Liver (tissue), 9 donors: ENCODE data around the gene EYA4. TPM values are rescaled to one million over a fixed set of nuclear protein-coding genes. Genes with fewer than 3 reads are reported as not detected.

ENCODE experiments used
- DNase-seq: peaks from one replicate; pipeline ENCODE4 v3.0.0-alpha.2; 2017; ENCODE audit warnings: low spot score
- H3K27ac ChIP-seq, 2 donors: one replicate each; pipeline ENCODE4 v1.7.0; 2013; ENCODE audit warnings: inconsistent platforms in 2 of 2, low read length in 2 of 2, control low read depth in 1 of 2, low read depth in 1 of 2, mild to moderate bottlenecking in 1 of 2
- H3K27me3 ChIP-seq, 4 donors: one replicate each; pipeline versions ENCODE4 v1.6.1 to v1.7.0; 2013; ENCODE audit warnings: low read length in 3 of 4, inconsistent platforms in 1 of 4, mild to moderate bottlenecking in 1 of 4, moderate library complexity in 1 of 4; ENCODE audit not compliant: control insufficient read depth in 4 of 4, insufficient read depth in 4 of 4
- H3K36me3 ChIP-seq, 4 donors: one replicate each; pipeline versions ENCODE4 v1.6.1 to v1.7.0; 2013; ENCODE audit warnings: low read length in 3 of 4, mild to moderate bottlenecking in 3 of 4, low read depth in 1 of 4, moderate library complexity in 1 of 4; ENCODE audit not compliant: control insufficient read depth in 4 of 4, insufficient read depth in 3 of 4
- H3K4me1 ChIP-seq, 4 donors: one replicate each; pipeline versions ENCODE4 v1.6.1 to v1.7.0; 2013; ENCODE audit warnings: low read length in 3 of 4, mild to moderate bottlenecking in 3 of 4, moderate library complexity in 1 of 4; ENCODE audit not compliant: control insufficient read depth in 4 of 4, insufficient read depth in 4 of 4
- H3K4me3 ChIP-seq, 3 donors: one replicate each; pipeline versions ENCODE4 v1.6.1 to v1.7.0; 2013; ENCODE audit warnings: low read length in 3 of 3, control low read depth in 1 of 3, low read depth in 1 of 3, mild to moderate bottlenecking in 1 of 3
- H3K9ac ChIP-seq, 2 donors: one replicate each; pipeline ENCODE4 v1.7.0; 2013; ENCODE audit warnings: low read length in 2 of 2, mild to moderate bottlenecking in 2 of 2, moderate library complexity in 2 of 2, control low read depth in 1 of 2, low read depth in 1 of 2
- H3K9me3 ChIP-seq, 4 donors: one replicate each; pipeline versions ENCODE4 v1.6.1 to v1.7.0; 2013; ENCODE audit warnings: low read length in 3 of 4; ENCODE audit not compliant: control insufficient read depth in 4 of 4
- ATF3 ChIP-seq: IDR thresholded peaks from 2 replicates; pipeline ENCODE4 v1.6.1; 2016; ENCODE audit warnings: antibody characterized with exemption
- CTCF ChIP-seq: fragments of 150-350 bp; IDR thresholded peaks from 2 replicates; pipeline ENCODE4 v1.5.1; 2017; ENCODE audit warnings: improper control_type of control experiment, low read depth, low read length; ENCODE audit not compliant: missing input control
- EGR1 ChIP-seq, 2 donors: IDR thresholded peaks; 2 replicates each; pipeline ENCODE4 v1.6.1; 2016 to 2018; ENCODE audit warnings: antibody characterized with exemption in 2 of 2, low read depth in 2 of 2
- FOXA1 ChIP-seq: IDR thresholded peaks from 2 replicates; pipeline ENCODE4 v1.6.1; 2016; ENCODE audit warnings: antibody characterized with exemption
- FOXA2 ChIP-seq: IDR thresholded peaks from 2 replicates; pipeline ENCODE4 v1.6.1; 2016; ENCODE audit warnings: antibody characterized with exemption
- GABPA ChIP-seq, 2 donors: IDR thresholded peaks in 1 of 2; conservative IDR thresholded peaks in 1 of 2; 2 replicates each; pipeline ENCODE4 v1.6.1; 2016; ENCODE audit warnings: antibody characterized with exemption in 2 of 2, mild to moderate bottlenecking in 1 of 2, moderate library complexity in 1 of 2
- HNF4A ChIP-seq, 2 donors: conservative IDR thresholded peaks; 2 replicates each; pipeline ENCODE4 v1.6.1; 2016; ENCODE audit warnings: antibody characterized with exemption in 2 of 2, mild to moderate bottlenecking in 2 of 2
- HNF4G ChIP-seq: IDR thresholded peaks from 2 replicates; pipeline ENCODE4 v1.6.1; 2016; ENCODE audit warnings: antibody characterized with exemption
- JUND ChIP-seq, 2 donors: IDR thresholded peaks; 2 replicates each; pipeline ENCODE4 v1.6.1; 2016; ENCODE audit warnings: antibody characterized with exemption in 2 of 2
- MAX ChIP-seq: IDR thresholded peaks from 2 replicates; pipeline ENCODE4 v1.6.1; 2016; ENCODE audit warnings: antibody characterized with exemption
- NR2F2 ChIP-seq: IDR thresholded peaks from 2 replicates; pipeline ENCODE4 v1.6.1; 2016; ENCODE audit warnings: antibody characterized with exemption
- RAD21 ChIP-seq, 2 donors: IDR thresholded peaks; 2 replicates each; pipeline ENCODE4 v1.6.1; 2016; ENCODE audit warnings: antibody characterized with exemption in 2 of 2, mild to moderate bottlenecking in 2 of 2
- REST ChIP-seq: IDR thresholded peaks from 2 replicates; pipeline ENCODE4 v1.6.1; 2016; ENCODE audit warnings: antibody characterized with exemption, mild to moderate bottlenecking
- RXRA ChIP-seq, 2 donors: IDR thresholded peaks; 2 replicates each; pipeline ENCODE4 v1.6.1; 2017 to 2018; ENCODE audit warnings: antibody characterized with exemption in 2 of 2, mild to moderate bottlenecking in 1 of 2
- SP1 ChIP-seq: IDR thresholded peaks from 2 replicates; pipeline ENCODE4 v1.6.1; 2018; ENCODE audit warnings: antibody characterized with exemption, mild to moderate bottlenecking
- TAF1 ChIP-seq: conservative IDR thresholded peaks from 2 replicates; pipeline ENCODE4 v1.6.1; 2016; ENCODE audit warnings: antibody characterized with exemption, mild to moderate bottlenecking
- YY1 ChIP-seq: IDR thresholded peaks from 2 replicates; pipeline ENCODE4 v1.6.1; 2016; ENCODE audit warnings: antibody characterized with exemption, mild to moderate bottlenecking
- ZBTB33 ChIP-seq: IDR thresholded peaks from 2 replicates; pipeline ENCODE4 v1.6.1; 2016; ENCODE audit warnings: antibody characterized with exemption
- WGBS: extraction: QIAGEN DNeasy Blood & Tissue Kit; methylation state at CpG from one replicate; pipeline ENCODE4 v1.1.7; 2013; 5-methylcytosine and 5-hydroxymethylcytosine counted together
- polyA plus RNA-seq, 2 donors: library from polyadenylated mRNA; stranded (reverse) in 1 of 2; unstranded in 1 of 2; fragments of 200-250 nt in 1 of 2; fragments of >200 nt in 1 of 2; fragmentation: Nextera tagmentation in 1 of 2; extraction: Ambion mirVana in 1 of 2; gene quantifications; one replicate each; pipeline versions ENCODE4 v1.2.1 to v1.2.3, GENCODE V29; 2013 to 2015
- total RNA-seq, 2 donors: library from RNA; depleted of rRNA; stranded (reverse); fragments of >200 nt; gene quantifications; one replicate each; pipeline ENCODE4 v1.2.3, GENCODE V29; 2014
- donor health status: healthy.
- donor health status: healthy.
- donor health status: healthy.
- donor health status: healthy.
- donor health status: healthy.

The EYA4 gene
- total and polyA plus RNA-seq, 4 donors = 0.05 to 0.50 TPM; not detected in 2

- 63% methylated on average over 2 of the region's 2 CpGs for WGBS
Measured at GRCh38 chr6:133297657-133298056, 56.5 kb downstream of the EYA4 start.

More at GRCh38 chr6:133297657-133298056, 56.5 kb downstream of the EYA4 start:
- no peaks in the 10 kb centered on the region for H3K27me3 ChIP-seq
- no peak for DNase-seq
- no peaks in the 10 kb centered on the region for H3K36me3 ChIP-seq
- H3K4me1 ChIP-seq = no peaks in the 10 kb centered on the region
- no peak overlapping the region for H3K27ac ChIP-seq
- TF ChIP-seq CTCF (no peak), HNF4G (no peak), HNF4A (conservative IDR thresholded peaks at IDR 0.05) (no peak), FOXA2 (no peak), FOXA1 (no peak), SP1 (no peak), MAX (no peak), REST (no peak), JUND (IDR thresholded peaks at IDR 0.05) (no peak), RAD21 (IDR thresholded peaks at IDR 0.05) (no peak), EGR1 (IDR thresholded peaks at IDR 0.05; ENCODE audit: low read depth in 2 of 2) (no peak), ATF3 (no peak), YY1 (no peak), TAF1 (no peak), RXRA (IDR thresholded peaks at IDR 0.05) (no peak), GABPA (IDR thresholded peaks at IDR 0.05 in 1 of 2, conservative IDR thresholded peaks at IDR 0.05 in 1 of 2) (no peak), NR2F2 (no peak), ZBTB33 (no peak)
- H3K4me3 ChIP-seq = no peak overlapping the region
- H3K9me3 ChIP-seq = no peaks in the 10 kb centered on the region
- no peak overlapping the region for H3K9ac ChIP-seq
